Common myeloid progenitor, CD34-positive (primary cell): ENCODE measurements around the gene STK32C.

Experiments used
- CTCF ChIA-PET: fragments of 350-600 bp; sonication (Branson Sonifier 250); formaldehyde crosslinking; loops from one replicate; lab custom pipeline; 2021; ENCODE audit warnings: antibody characterized with exemption; lab: Charles Lee
- POLR2A ChIA-PET: fragments of 350-600 bp; sonication (Branson Sonifier 250); formaldehyde crosslinking; loops from one replicate; lab custom pipeline; 2021; ENCODE audit warnings: antibody characterized with exemption; lab: Charles Lee
- DNase-seq, 3 donors: peaks; one replicate each; pipeline versions ENCODE4 v3.0.0 to v3.0.0-alpha.2; 2013
- H3K27ac ChIP-seq, 2 experiments: 1 replicate in 1 of 2; 2 replicates in 1 of 2; pipeline ENCODE4 v1.7.0; 2013; ENCODE audit warnings: inconsistent platforms in 2 of 2, low read length in 2 of 2, mild to moderate bottlenecking in 2 of 2, low read depth in 1 of 2, moderate library complexity in 1 of 2; ENCODE audit not compliant: severe bottlenecking in 2 of 2, insufficient read depth in 1 of 2, poor library complexity in 1 of 2
- H3K27me3 ChIP-seq, 5 experiments: replicated peaks in 2 of 5; 1 replicate in 3 of 5; 2 replicates in 2 of 5; pipeline versions ENCODE4 v1.6.1 to v1.7.0; 2013; ENCODE audit warnings: low read length in 4 of 5, mild to moderate bottlenecking in 2 of 5, moderate library complexity in 2 of 5, inconsistent platforms in 1 of 5; ENCODE audit not compliant: insufficient read depth in 5 of 5, control insufficient read depth in 4 of 5
- H3K36me3 ChIP-seq, 4 experiments: 1 replicate in 2 of 4; 2 replicates in 2 of 4; pipeline versions ENCODE4 v1.6.1 to v1.7.0; 2013; ENCODE audit warnings: low read length in 3 of 4, control low read depth in 1 of 4, mild to moderate bottlenecking in 1 of 4; ENCODE audit not compliant: control insufficient read depth in 4 of 4, insufficient read depth in 4 of 4
- H3K4me1 ChIP-seq, 4 experiments: 1 replicate in 3 of 4; 2 replicates in 1 of 4; pipeline versions ENCODE4 v1.6.1 to v1.7.1; 2013; ENCODE audit warnings: low read length in 3 of 4, mild to moderate bottlenecking in 3 of 4, control low read depth in 1 of 4, inconsistent platforms in 1 of 4, moderate library complexity in 1 of 4; ENCODE audit not compliant: control insufficient read depth in 4 of 4, insufficient read depth in 4 of 4; ENCODE audit errors: control extremely low read depth in 1 of 4
- H3K4me3 ChIP-seq, 7 experiments: 1 replicate in 4 of 7; 2 replicates in 3 of 7; pipeline versions ENCODE4 v1.5.1 to v1.7.0; 2013; ENCODE audit warnings: mild to moderate bottlenecking in 7 of 7, low read length in 6 of 7, moderate library complexity in 6 of 7, inconsistent platforms in 2 of 7, low read depth in 2 of 7, control low read depth in 1 of 7; ENCODE audit not compliant: insufficient read depth in 4 of 7, control insufficient read depth in 1 of 7; ENCODE audit errors: extremely low read depth in 1 of 7
- H3K9me3 ChIP-seq, 5 experiments: 1 replicate in 4 of 5; 2 replicates in 1 of 5; pipeline versions ENCODE4 v1.6.1 to v1.7.1; 2013; ENCODE audit warnings: low read length in 4 of 5, mild to moderate bottlenecking in 2 of 5, inconsistent platforms in 1 of 5, low read depth in 1 of 5, moderate library complexity in 1 of 5; ENCODE audit not compliant: control insufficient read depth in 4 of 5, insufficient read depth in 2 of 5; ENCODE audit errors: control extremely low read depth in 1 of 5
- WGBS: methylation state at CpG from one replicate; pipeline ENCODE4 v1.1.5; 2013; ENCODE audit not compliant: insufficient coverage; 5-methylcytosine and 5-hydroxymethylcytosine counted together

STK32C gene

DNA sequence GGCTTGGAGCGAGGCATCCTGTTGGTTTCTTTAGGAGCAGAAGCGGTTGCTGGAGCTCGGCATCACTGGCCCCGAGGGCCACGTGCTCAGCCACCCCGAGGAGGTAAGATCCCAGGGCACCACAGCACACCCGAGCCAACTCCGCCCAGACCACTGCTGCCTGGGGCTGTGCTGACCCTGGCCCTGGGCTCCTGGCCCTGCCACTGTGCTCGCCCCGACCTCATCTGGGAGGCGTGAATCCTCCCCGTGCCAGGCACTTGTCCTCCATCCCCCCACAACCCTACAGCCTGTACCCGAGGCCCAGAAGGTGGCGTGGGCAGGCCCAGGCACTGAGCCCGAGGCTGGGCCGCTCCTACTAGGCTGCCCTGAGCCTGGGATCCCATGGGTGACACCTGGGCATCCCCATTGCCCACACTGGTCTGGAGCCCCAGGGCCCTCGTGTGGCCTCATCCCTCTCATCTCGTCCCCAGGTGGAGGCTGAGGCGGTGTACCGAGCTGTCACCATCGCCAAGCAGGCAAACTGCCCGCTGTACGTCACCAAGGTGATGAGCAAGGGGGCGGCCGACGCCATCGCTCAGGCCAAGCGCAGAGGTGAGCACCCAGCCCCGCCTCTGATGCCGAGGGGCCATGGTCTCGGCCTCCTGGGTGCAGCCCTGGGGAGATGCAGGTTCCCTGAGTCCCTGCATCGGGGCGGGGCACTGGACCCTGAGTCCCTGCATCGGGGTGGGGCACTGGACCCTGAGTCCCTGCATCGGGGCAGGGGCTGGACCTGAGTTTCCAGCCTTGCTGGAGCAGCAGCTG is 109.2 kb downstream of the STK32C start:
- Histone ChIP-seq H3K4me1 (no peaks in the 10 kb centered on the region), H3K9me3 (no peaks in the 10 kb centered on the region), H3K4me3 (no peak overlapping the region), H3K36me3 (no peaks in the 10 kb centered on the region), H3K27ac (no peak overlapping the region), H3K27me3 (peaks cover 0 to 3% (median 0%) of the 10 kb centered on the region in 5 experiments)
- POLR2A ChIA-PET = interaction anchor here (0.5 kb wide), 1 partner anchor 505 kb away, joined by 3 read pairs; no protein-coding TSS in a partner anchor
- 93% methylated on average over 30 of the region's 35 CpGs for WGBS
- no peak for DNase-seq
- CTCF ChIA-PET = no interaction called here

DNA sequence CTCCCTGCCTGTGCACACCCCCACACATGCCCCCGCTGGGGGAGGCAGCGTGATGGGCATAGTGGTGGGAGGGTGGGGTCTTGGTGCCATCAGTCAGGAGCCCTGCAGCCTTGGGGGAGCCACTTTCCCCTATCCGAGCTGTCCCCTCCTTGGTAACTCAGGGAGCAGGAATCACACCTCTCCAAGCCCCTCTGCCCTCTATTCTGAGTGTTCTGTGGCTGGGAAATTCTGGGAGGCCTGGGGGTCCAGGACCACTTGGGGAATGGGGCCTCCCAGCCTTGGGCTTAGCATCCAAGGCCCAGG is 109.7 kb downstream of the STK32C start:
- WGBS = no CpG with 5 or more reads among the region's 3 CpGs
- ChIA-PET CTCF (no interaction called here), POLR2A (no interaction called here)
- Histone ChIP-seq H3K27ac (no peak overlapping the region), H3K9me3 (no peaks in the 10 kb centered on the region), H3K4me1 (no peaks in the 10 kb centered on the region), H3K4me3 (no peak overlapping the region), H3K27me3 (peaks cover 0 to 3% (median 0%) of the 10 kb centered on the region in 5 experiments), H3K36me3 (no peaks in the 10 kb centered on the region)
- DNase-seq = no peak

DNA sequence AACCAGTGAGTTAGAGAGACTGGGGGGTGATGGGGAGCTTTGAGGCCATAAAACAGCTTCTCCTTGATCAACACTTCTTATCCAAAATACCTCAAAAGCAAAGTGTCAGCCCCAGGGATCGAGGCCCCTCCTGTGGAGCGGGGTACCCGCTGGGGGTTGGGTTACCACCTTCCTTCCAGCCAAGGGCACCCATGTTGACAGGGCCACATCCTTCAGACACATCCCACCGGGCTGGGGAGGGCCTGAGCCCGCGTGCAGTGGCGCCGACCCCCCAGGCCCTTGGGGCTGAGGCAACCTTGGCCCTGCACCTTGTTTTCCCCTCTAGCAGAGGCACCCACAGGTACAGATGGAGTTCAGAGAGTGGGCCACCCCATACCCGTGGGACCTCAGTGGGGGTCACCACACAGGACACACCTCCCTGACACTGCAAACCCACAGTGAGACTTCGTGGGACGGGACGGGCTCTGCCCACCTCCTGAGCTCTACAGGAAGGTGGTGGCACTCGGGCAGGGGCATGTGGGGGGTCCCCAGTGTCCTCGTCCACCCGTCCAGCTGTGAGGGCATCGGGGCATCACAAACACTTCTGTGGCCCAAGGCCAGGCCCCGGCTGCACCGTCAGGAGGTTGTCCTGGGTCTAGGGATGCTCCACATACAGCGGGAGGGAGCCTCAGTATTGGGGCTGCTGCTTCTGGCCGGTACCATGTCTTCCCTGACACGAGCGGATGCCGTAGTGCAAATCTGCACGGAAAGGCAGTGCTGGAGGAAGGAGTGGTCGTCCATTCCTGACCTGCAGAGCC is 110.3 kb downstream of the STK32C start:
- Histone ChIP-seq H3K27me3 (peaks cover 0 to 5% (median 0%) of the 10 kb centered on the region in 5 experiments), H3K4me1 (no peaks in the 10 kb centered on the region), H3K36me3 (no peaks in the 10 kb centered on the region), H3K27ac (no peak overlapping the region), H3K4me3 (no peak overlapping the region), H3K9me3 (no peaks in the 10 kb centered on the region)
- CTCF ChIA-PET = no interaction called here
- POLR2A ChIA-PET = no interaction called here
- 86% methylated on average over 20 of the region's 25 CpGs for WGBS
- DNase-seq = no peak

- no peak overlapping the region for H3K27ac ChIP-seq
- no peaks in the 10 kb centered on the region for H3K4me1 ChIP-seq
- 85% methylated on average over 27 of the region's 30 CpGs for WGBS
- ChIA-PET CTCF (no interaction called here), POLR2A (no interaction called here)
- H3K27me3 ChIP-seq = peaks cover 0 to 11% (median 0%) of the 10 kb centered on the region in 5 experiments
- DNase-seq = no peak
- no peak overlapping the region for H3K4me3 ChIP-seq
- H3K9me3 ChIP-seq = no peaks in the 10 kb centered on the region
- H3K36me3 ChIP-seq = no peaks in the 10 kb centered on the region
Measured at GRCh38 chr10:132196178-132197113, 111.3 kb downstream of the STK32C start.

- no peaks in the 10 kb centered on the region for H3K4me1 ChIP-seq
- H3K27me3 ChIP-seq = peaks cover 0 to 11% (median 3%) of the 10 kb centered on the region in 5 experiments
- no peaks in the 10 kb centered on the region for H3K9me3 ChIP-seq
- no peak overlapping the region for H3K4me3 ChIP-seq
- 97% methylated on average over 13 of the region's 13 CpGs for WGBS
- CTCF ChIA-PET = no interaction called here
- no peak overlapping the region for H3K27ac ChIP-seq
- no peaks in the 10 kb centered on the region for H3K36me3 ChIP-seq
- POLR2A ChIA-PET = no interaction called here
- DNase-seq = no peak
Measured at GRCh38 chr10:132195366-132196075, 112.2 kb downstream of the STK32C start.

DNA sequence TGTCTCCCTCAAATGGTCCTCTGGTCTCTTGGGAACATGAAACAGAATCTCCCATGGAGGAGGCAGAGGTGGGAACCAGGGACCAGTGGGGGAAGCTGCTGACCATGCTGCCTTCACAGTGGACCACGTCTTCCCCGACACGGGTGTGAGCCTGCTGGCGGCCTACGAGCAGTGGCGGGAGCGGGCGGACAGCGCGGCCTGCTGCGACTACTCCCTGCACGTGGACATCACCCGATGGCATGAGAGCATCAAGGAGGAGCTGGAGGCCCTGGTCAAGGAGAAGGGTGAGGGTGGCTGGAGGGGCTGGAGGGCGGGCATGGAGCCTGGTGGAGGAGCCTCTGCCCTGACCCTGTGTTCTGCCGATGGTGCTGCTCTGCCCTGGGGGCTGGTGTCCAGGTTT is 113.0 kb downstream of the STK32C start:
- peaks cover 0 to 19% (median 8%) of the 10 kb centered on the region in 5 experiments for H3K27me3 ChIP-seq
- H3K27ac ChIP-seq = no peak overlapping the region
- no peaks in the 10 kb centered on the region for H3K9me3 ChIP-seq
- POLR2A ChIA-PET = no interaction called here
- no peaks in the 10 kb centered on the region for H3K4me1 ChIP-seq
- 99% methylated on average over 10 of the region's 15 CpGs for WGBS
- DNase-seq = no peak
- no peaks in the 10 kb centered on the region for H3K36me3 ChIP-seq
- H3K4me3 ChIP-seq = no peak overlapping the region
- CTCF ChIA-PET = no interaction called here
